ENCODE results near the gene EPG5.
A peak's percentile ranks its signal among the peaks of the same experiment; 100 is the strongest.
"Not testable (repeated sequence)": the region's sequence is repeated elsewhere in the genome, so short reads cannot be mapped to it uniquely, and the experiment has no call there.

EPG5 gene

GRCh38 chr18:45978084-45978483 lies 11.0 kb upstream of the EPG5 start:
- peaks cover 0 to 8% of the 10 kb centered on the region in 2 donors for H3K4me1 ChIP-seq (ENCODE audit: control insufficient read depth in 2 of 2, insufficient read depth in 2 of 2, low read length in 2 of 2)
- H3K9ac ChIP-seq (ENCODE audit: low read depth in 1 of 2, low read length in 2 of 2) = no peak overlapping the region
- no peak overlapping the region for H3K27ac ChIP-seq (ENCODE audit: low read depth in 2 of 2, low read length in 2 of 2)

DNA sequence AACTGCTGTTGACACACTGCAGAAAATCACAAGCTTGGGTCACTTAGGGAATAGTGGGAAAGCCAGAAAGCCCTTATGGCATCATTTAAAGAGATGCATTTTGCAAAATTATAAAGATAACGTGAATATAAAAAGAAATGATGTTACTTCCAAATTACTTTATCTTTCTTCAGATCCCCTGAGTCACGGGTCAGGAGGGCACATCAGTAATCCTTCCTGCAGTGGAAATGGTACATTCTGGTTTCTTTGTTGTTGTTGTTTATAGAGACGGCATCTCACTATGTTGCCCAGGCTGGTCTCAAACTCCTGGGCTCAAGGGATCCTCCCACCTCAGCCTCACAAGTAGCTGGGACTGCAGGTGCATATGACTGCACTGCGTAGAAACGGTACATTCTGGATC lies 9.8 kb upstream of the EPG5 start:
- no peak overlapping the region for H3K4me3 ChIP-seq (ENCODE audit: low read length in 2 of 2)
- H3K36me3 ChIP-seq (ENCODE audit: control insufficient read depth in 2 of 2, insufficient read depth in 2 of 2, low read length in 2 of 2) = no peaks in the 10 kb centered on the region
- no peaks in the 10 kb centered on the region for H3K27me3 ChIP-seq (ENCODE audit: control insufficient read depth in 2 of 2, insufficient read depth in 2 of 2, low read length in 2 of 2)
- H3K9ac ChIP-seq (ENCODE audit: low read depth in 1 of 2, low read length in 2 of 2) = no peak overlapping the region
- H3K9me3 ChIP-seq (ENCODE audit: control insufficient read depth in 2 of 2, low read length in 2 of 2) = no peaks in the 10 kb centered on the region
- H3K27ac ChIP-seq (ENCODE audit: low read depth in 2 of 2, low read length in 2 of 2) = no peak overlapping the region
- H3K4me1 ChIP-seq (ENCODE audit: control insufficient read depth in 2 of 2, insufficient read depth in 2 of 2, low read length in 2 of 2) = peaks cover 0 to 8% of the 10 kb centered on the region in 2 donors

More at GRCh38 chr18:45978084-45978483, 11.0 kb upstream of the EPG5 start:
- Histone ChIP-seq H3K27me3 (ENCODE audit: control insufficient read depth in 2 of 2, insufficient read depth in 2 of 2, low read length in 2 of 2) (no peaks in the 10 kb centered on the region), H3K9me3 (ENCODE audit: control insufficient read depth in 2 of 2, low read length in 2 of 2) (no peaks in the 10 kb centered on the region), H3K36me3 (ENCODE audit: control insufficient read depth in 2 of 2, insufficient read depth in 2 of 2, low read length in 2 of 2) (no peaks in the 10 kb centered on the region), H3K4me3 (ENCODE audit: low read length in 2 of 2) (no peak overlapping the region)

GRCh38 chr18:45976566-45976965 lies 9.4 kb upstream of the EPG5 start:
- H3K27ac ChIP-seq (ENCODE audit: low read depth in 2 of 2, low read length in 2 of 2) = no peak overlapping the region
- no peaks in the 10 kb centered on the region for H3K36me3 ChIP-seq (ENCODE audit: control insufficient read depth in 2 of 2, insufficient read depth in 2 of 2, low read length in 2 of 2)
- no peak overlapping the region for H3K9ac ChIP-seq (ENCODE audit: low read depth in 1 of 2, low read length in 2 of 2)
- H3K27me3 ChIP-seq (ENCODE audit: control insufficient read depth in 2 of 2, insufficient read depth in 2 of 2, low read length in 2 of 2) = no peaks in the 10 kb centered on the region
- H3K9me3 ChIP-seq (ENCODE audit: control insufficient read depth in 2 of 2, low read length in 2 of 2) = no peaks in the 10 kb centered on the region
- H3K4me1 ChIP-seq (ENCODE audit: control insufficient read depth in 2 of 2, insufficient read depth in 2 of 2, low read length in 2 of 2) = peaks cover 0 to 8% of the 10 kb centered on the region in 2 donors
- no peak overlapping the region for H3K4me3 ChIP-seq (ENCODE audit: low read length in 2 of 2)

GRCh38 chr18:45974088-45974536 lies 7.0 kb upstream of the EPG5 start:
- Histone ChIP-seq H3K4me1 (ENCODE audit: control insufficient read depth in 2 of 2, insufficient read depth in 2 of 2, low read length in 2 of 2) (peaks cover 0 to 4% of the 10 kb centered on the region in 2 donors), H3K9ac (ENCODE audit: low read depth in 1 of 2, low read length in 2 of 2) (no peak overlapping the region), H3K9me3 (ENCODE audit: control insufficient read depth in 2 of 2, low read length in 2 of 2) (no peaks in the 10 kb centered on the region), H3K27me3 (ENCODE audit: control insufficient read depth in 2 of 2, insufficient read depth in 2 of 2, low read length in 2 of 2) (no peaks in the 10 kb centered on the region), H3K4me3 (ENCODE audit: low read length in 2 of 2) (no peak overlapping the region), H3K36me3 (ENCODE audit: control insufficient read depth in 2 of 2, insufficient read depth in 2 of 2, low read length in 2 of 2) (no peaks in the 10 kb centered on the region), H3K27ac (ENCODE audit: low read depth in 2 of 2, low read length in 2 of 2) (no peak overlapping the region)

DNA sequence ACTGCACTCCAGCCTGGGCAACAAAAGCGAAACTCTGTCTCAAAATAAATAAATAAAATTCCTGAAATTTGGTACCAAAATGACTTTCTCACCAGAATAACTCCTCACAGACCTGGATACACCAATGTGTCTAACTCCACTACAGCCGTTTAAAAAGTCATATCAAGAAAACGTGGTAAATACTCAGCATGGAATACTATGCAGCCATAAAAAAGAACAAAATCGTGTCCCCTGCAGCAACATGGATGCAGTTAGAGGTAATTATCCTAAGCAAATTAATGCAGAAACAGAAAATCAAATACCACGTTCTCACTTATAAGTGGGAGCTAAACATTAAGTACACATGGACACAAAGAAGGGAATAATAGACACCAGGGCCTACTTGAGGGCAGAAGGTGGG lies 2.2 kb downstream of the EPG5 start:
- H3K36me3 ChIP-seq (ENCODE audit: control insufficient read depth in 2 of 2, insufficient read depth in 2 of 2, low read length in 2 of 2); H3K9ac ChIP-seq (ENCODE audit: low read depth in 1 of 2, low read length in 2 of 2); H3K9me3 ChIP-seq (ENCODE audit: control insufficient read depth in 2 of 2, low read length in 2 of 2); H3K4me3 ChIP-seq (ENCODE audit: low read length in 2 of 2); H3K4me1 ChIP-seq (ENCODE audit: control insufficient read depth in 2 of 2, insufficient read depth in 2 of 2, low read length in 2 of 2); H3K27ac ChIP-seq (ENCODE audit: low read depth in 2 of 2, low read length in 2 of 2); H3K27me3 ChIP-seq (ENCODE audit: control insufficient read depth in 2 of 2, insufficient read depth in 2 of 2, low read length in 2 of 2): not testable (repeated sequence)

GRCh38 chr18:45962866-45963265 lies 4.3 kb downstream of the EPG5 start:
- Histone ChIP-seq H3K9ac (ENCODE audit: low read depth in 1 of 2, low read length in 2 of 2) (peak overlapping the region in 1 of 2 donors; percentile 14), H3K4me3 (ENCODE audit: low read length in 2 of 2) (no peak overlapping the region), H3K27ac (ENCODE audit: low read depth in 2 of 2, low read length in 2 of 2) (no peak overlapping the region), H3K9me3 (ENCODE audit: control insufficient read depth in 2 of 2, low read length in 2 of 2) (no peaks in the 10 kb centered on the region), H3K27me3 (ENCODE audit: control insufficient read depth in 2 of 2, insufficient read depth in 2 of 2, low read length in 2 of 2) (no peaks in the 10 kb centered on the region), H3K36me3 (ENCODE audit: control insufficient read depth in 2 of 2, insufficient read depth in 2 of 2, low read length in 2 of 2) (peaks cover 0 to 6% of the 10 kb centered on the region in 2 donors), H3K4me1 (ENCODE audit: control insufficient read depth in 2 of 2, insufficient read depth in 2 of 2, low read length in 2 of 2) (peaks cover 0 to 7% of the 10 kb centered on the region in 2 donors)

DNA sequence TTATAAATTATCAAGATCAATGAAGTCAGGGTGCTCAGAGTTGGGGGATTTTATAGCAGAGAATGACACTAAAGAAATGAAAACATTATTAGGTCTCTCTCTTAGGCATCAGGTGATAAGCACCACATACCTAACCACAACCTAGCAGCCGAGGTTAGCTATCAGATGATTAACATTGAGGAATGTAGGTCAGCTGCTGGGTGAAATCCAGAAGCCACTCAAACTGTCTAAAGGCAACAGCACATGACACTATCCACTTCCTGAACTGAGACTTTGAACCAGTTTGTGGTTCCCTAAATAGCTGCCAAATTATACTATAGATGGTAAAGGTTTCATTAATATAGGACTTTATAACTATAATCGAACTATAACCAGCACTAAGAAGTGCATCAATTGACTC lies 4.7 kb downstream of the EPG5 start:
- no peaks in the 10 kb centered on the region for H3K9me3 ChIP-seq (ENCODE audit: control insufficient read depth in 2 of 2, low read length in 2 of 2)
- no peak overlapping the region for H3K4me3 ChIP-seq (ENCODE audit: low read length in 2 of 2)
- no peaks in the 10 kb centered on the region for H3K27me3 ChIP-seq (ENCODE audit: control insufficient read depth in 2 of 2, insufficient read depth in 2 of 2, low read length in 2 of 2)
- no peak overlapping the region for H3K27ac ChIP-seq (ENCODE audit: low read depth in 2 of 2, low read length in 2 of 2)
- H3K36me3 ChIP-seq (ENCODE audit: control insufficient read depth in 2 of 2, insufficient read depth in 2 of 2, low read length in 2 of 2) = peaks cover 0 to 6% of the 10 kb centered on the region in 2 donors
- peaks cover 0 to 3% of the 10 kb centered on the region in 2 donors for H3K4me1 ChIP-seq (ENCODE audit: control insufficient read depth in 2 of 2, insufficient read depth in 2 of 2, low read length in 2 of 2)
- no peak overlapping the region for H3K9ac ChIP-seq (ENCODE audit: low read depth in 1 of 2, low read length in 2 of 2)

- H3K36me3 ChIP-seq (ENCODE audit: control insufficient read depth in 2 of 2, insufficient read depth in 2 of 2, low read length in 2 of 2) = peaks cover 7 to 11% of the 10 kb centered on the region in 2 donors
- not testable (repeated sequence) for H3K4me3 ChIP-seq (ENCODE audit: low read length in 2 of 2); H3K9ac ChIP-seq (ENCODE audit: low read depth in 1 of 2, low read length in 2 of 2); H3K4me1 ChIP-seq (ENCODE audit: control insufficient read depth in 2 of 2, insufficient read depth in 2 of 2, low read length in 2 of 2); H3K9me3 ChIP-seq (ENCODE audit: control insufficient read depth in 2 of 2, low read length in 2 of 2); H3K27me3 ChIP-seq (ENCODE audit: control insufficient read depth in 2 of 2, insufficient read depth in 2 of 2, low read length in 2 of 2); H3K27ac ChIP-seq (ENCODE audit: low read depth in 2 of 2, low read length in 2 of 2)
Observed at GRCh38 chr18:45959484-45959883, 7.6 kb downstream of the EPG5 start.

DNA sequence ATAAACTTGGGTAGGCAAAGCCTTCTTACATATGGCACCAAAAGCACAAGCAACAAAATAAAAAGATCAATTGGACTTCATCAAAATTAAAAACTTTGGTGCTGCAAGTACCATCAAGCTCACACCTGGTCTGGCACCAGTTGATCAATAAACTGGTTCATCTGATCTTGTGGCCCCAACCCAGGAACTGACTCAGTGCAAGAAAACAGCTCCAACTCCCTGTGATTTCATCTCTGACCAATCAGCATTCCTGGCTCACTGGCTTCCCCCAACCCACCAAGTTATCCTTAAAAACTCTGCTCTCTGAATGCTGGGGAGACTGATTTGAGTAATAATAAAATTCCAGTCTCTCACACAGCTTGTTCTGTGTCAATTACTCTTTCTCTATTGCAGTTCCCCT lies 8.4 kb downstream of the EPG5 start:
- H3K27ac ChIP-seq (ENCODE audit: low read depth in 2 of 2, low read length in 2 of 2) = no peak overlapping the region
- H3K27me3 ChIP-seq (ENCODE audit: control insufficient read depth in 2 of 2, insufficient read depth in 2 of 2, low read length in 2 of 2) = no peaks in the 10 kb centered on the region
- H3K4me3 ChIP-seq (ENCODE audit: low read length in 2 of 2) = no peak overlapping the region
- H3K4me1 ChIP-seq (ENCODE audit: control insufficient read depth in 2 of 2, insufficient read depth in 2 of 2, low read length in 2 of 2) = no peaks in the 10 kb centered on the region
- H3K9ac ChIP-seq (ENCODE audit: low read depth in 1 of 2, low read length in 2 of 2) = no peak overlapping the region
- H3K9me3 ChIP-seq (ENCODE audit: control insufficient read depth in 2 of 2, low read length in 2 of 2) = no peaks in the 10 kb centered on the region
- peaks cover 14 to 18% of the 10 kb centered on the region in 2 donors for H3K36me3 ChIP-seq (ENCODE audit: control insufficient read depth in 2 of 2, insufficient read depth in 2 of 2, low read length in 2 of 2)

- Histone ChIP-seq H3K9ac (ENCODE audit: low read depth in 1 of 2, low read length in 2 of 2) (no peak overlapping the region), H3K27ac (ENCODE audit: low read depth in 2 of 2, low read length in 2 of 2) (no peak overlapping the region), H3K4me1 (ENCODE audit: control insufficient read depth in 2 of 2, insufficient read depth in 2 of 2, low read length in 2 of 2) (no peaks in the 10 kb centered on the region), H3K36me3 (ENCODE audit: control insufficient read depth in 2 of 2, insufficient read depth in 2 of 2, low read length in 2 of 2) (peaks cover 21 to 25% of the 10 kb centered on the region in 2 donors), H3K27me3 (ENCODE audit: control insufficient read depth in 2 of 2, insufficient read depth in 2 of 2, low read length in 2 of 2) (no peaks in the 10 kb centered on the region), H3K4me3 (ENCODE audit: low read length in 2 of 2) (no peak overlapping the region), H3K9me3 (ENCODE audit: control insufficient read depth in 2 of 2, low read length in 2 of 2) (no peaks in the 10 kb centered on the region)
Observed at GRCh38 chr18:45958027-45958426, 9.1 kb downstream of the EPG5 start.

GRCh38 chr18:45957100-45957499 lies 10.0 kb downstream of the EPG5 start:
- H3K9me3 ChIP-seq (ENCODE audit: control insufficient read depth in 2 of 2, low read length in 2 of 2) = no peaks in the 10 kb centered on the region
- no peak overlapping the region for H3K9ac ChIP-seq (ENCODE audit: low read depth in 1 of 2, low read length in 2 of 2)
- no peaks in the 10 kb centered on the region for H3K27me3 ChIP-seq (ENCODE audit: control insufficient read depth in 2 of 2, insufficient read depth in 2 of 2, low read length in 2 of 2)
- H3K36me3 ChIP-seq (ENCODE audit: control insufficient read depth in 2 of 2, insufficient read depth in 2 of 2, low read length in 2 of 2) = peaks cover 28 to 30% of the 10 kb centered on the region in 2 donors
- H3K4me1 ChIP-seq (ENCODE audit: control insufficient read depth in 2 of 2, insufficient read depth in 2 of 2, low read length in 2 of 2) = no peaks in the 10 kb centered on the region
- no peak overlapping the region for H3K27ac ChIP-seq (ENCODE audit: low read depth in 2 of 2, low read length in 2 of 2)
- H3K4me3 ChIP-seq (ENCODE audit: low read length in 2 of 2) = no peak overlapping the region

All from mucosa of rectum (tissue), 2 donors.